Spleen (tissue), 11 donors: ENCODE data around the gene SHISAL2B. TPM values are rescaled to one million over a fixed set of nuclear protein-coding genes. Genes with fewer than 3 reads are reported as not detected.
"Not testable (repeated sequence)": the region's sequence is repeated elsewhere in the genome, so short reads cannot be mapped to it uniquely, and the experiment has no call there.

Experiments
- DNase-seq: peaks from one replicate; pipeline ENCODE4 v3.0.0-alpha.2; 2020
- H3K27ac ChIP-seq, 8 donors: fragments of 200-600 bp; sonication (generic) in 7 of 8; 1 replicate in 4 of 8; 2 replicates in 4 of 8; pipeline versions ENCODE4 v1.5.0 to v1.8.0; 2016 to 2021; ENCODE audit warnings: inconsistent platforms in 4 of 8, mild to moderate bottlenecking in 4 of 8, moderate library complexity in 1 of 8
- H3K27me3 ChIP-seq, 7 donors: fragments of 200-600 bp; sonication (generic) in 6 of 7; replicated peaks in 1 of 7; 1 replicate in 4 of 7; 2 replicates in 3 of 7; pipeline versions ENCODE4 v1.5.0 to v1.8.0; 2016 to 2021; ENCODE audit warnings: inconsistent platforms in 3 of 7, mild to moderate bottlenecking in 1 of 7
- H3K36me3 ChIP-seq, 6 donors: fragments of 200-600 bp; sonication (generic) in 5 of 6; 1 replicate in 4 of 6; 2 replicates in 2 of 6; pipeline versions ENCODE4 v1.5.0 to v1.8.0; 2016 to 2021; ENCODE audit warnings: inconsistent platforms in 2 of 6
- H3K4me1 ChIP-seq, 6 donors: fragments of 200-600 bp; sonication (generic) in 5 of 6; 1 replicate in 3 of 6; 2 replicates in 3 of 6; pipeline versions ENCODE4 v1.5.0 to v1.8.0; 2016 to 2021; ENCODE audit warnings: inconsistent platforms in 3 of 6
- H3K4me3 ChIP-seq, 8 donors: fragments of 200-600 bp; sonication (generic) in 7 of 8; 1 replicate in 4 of 8; 2 replicates in 4 of 8; pipeline versions ENCODE4 v1.5.0 to v1.8.0; 2016 to 2021; ENCODE audit warnings: inconsistent platforms in 4 of 8, mild to moderate bottlenecking in 4 of 8, moderate library complexity in 2 of 8
- H3K9me3 ChIP-seq, 8 donors: fragments of 200-600 bp; sonication (generic) in 7 of 8; 1 replicate in 4 of 8; 2 replicates in 4 of 8; pipeline versions ENCODE4 v1.5.0 to v1.8.0; 2016 to 2021; ENCODE audit warnings: inconsistent platforms in 4 of 8
- CTCF ChIP-seq, 11 experiments: fragments of 200-600 bp in 7 of 11; fragments of 450-650 bp in 4 of 11; sonication (generic) in 4 of 11; IDR thresholded peaks in 8 of 11; conservative IDR thresholded peaks in 3 of 11; 1 replicate in 7 of 11; 2 replicates in 4 of 11; pipeline versions ENCODE4 v1.4.0 to v1.8.0; 2016 to 2021; ENCODE audit warnings: antibody characterized with exemption in 11 of 11, inconsistent platforms in 4 of 11, mild to moderate bottlenecking in 1 of 11
- POLR2A ChIP-seq, 3 donors: fragments of 450-650 bp; IDR thresholded peaks; one replicate each; pipeline ENCODE4 v1.5.1; 2017; ENCODE audit warnings: antibody characterized with exemption in 3 of 3, mild to moderate bottlenecking in 1 of 3
- POLR2AphosphoS5 ChIP-seq, 3 donors: sonication (generic); formaldehyde crosslinking; IDR thresholded peaks; one replicate each; pipeline ENCODE4 v1.5.1; 2017; ENCODE audit warnings: antibody characterized with exemption in 3 of 3
- WGBS, 5 donors: extraction: QIAGEN DNeasy Blood & Tissue Kit in 3 of 5; methylation state at CpG; one replicate each; pipeline versions ENCODE4 v1.1.5 to v1.1.7; 2013 to 2018; 5-methylcytosine and 5-hydroxymethylcytosine counted together
- intact Hi-C: fragments of 100-400 bp; cut with DNase I; formaldehyde crosslinking; loops from one replicate; pipeline ENCODE4 v1.15.0; 2023; ENCODE audit warnings: low total_unique reads
- polyA plus RNA-seq, 3 donors: library from polyadenylated mRNA; stranded (reverse); fragments of 200-250 nt; gene quantifications; one replicate each; pipeline ENCODE4 v1.2.1, GENCODE V29; 2013
- total RNA-seq, 7 donors: library from RNA; depleted of rRNA in 3 of 7; stranded (reverse); fragments of >200 nt in 3 of 7; fragmentation: NEBNext Ultra II Directional in 4 of 7; extraction: Animal tissue kit (Norgen Biotek cat#: 25700) in 4 of 7; gene quantifications; one replicate each; pipeline versions ENCODE4 v1.1.0 to v1.2.1, GENCODE V29; 2016 to 2021
- donor health status: healthy with polysubstance abuse.
- donor health status: DM: no; HTN: no; CAD: no; lungs with moderate emphysema.
- donor health status: DM: no; HTN: no; CAD: no.
- donor health status: Bipolar disorder and iron deficiency.
- donor health status: healthy.
- donor health status: DM: no; HTN: no; CAD: no.
- donor health status: DM: yes; HTN: yes; CAD: no.

Gene SHISAL2B
- total and polyA plus RNA-seq, 10 donors: not detected

- Histone ChIP-seq H3K27me3 (peaks cover 0 to 24% (median 0%) of the 10 kb centered on the region in 7 donors), H3K4me1 (no peaks in the 10 kb centered on the region), H3K36me3 (no peaks in the 10 kb centered on the region), H3K4me3 (no peak overlapping the region), H3K27ac (no peak overlapping the region), H3K9me3 (peaks cover 0 to 9% (median 0%) of the 10 kb centered on the region in 8 donors)
- DNase-seq: no peak
- intact Hi-C loops: no loop called here
- TF ChIP-seq CTCF (IDR thresholded peaks at IDR 0.05 in 8 of 11, conservative IDR thresholded peaks at IDR 0.05 in 3 of 11) (no peak), POLR2A (IDR thresholded peaks at IDR 0.05) (no peak), POLR2AphosphoS5 (IDR thresholded peaks at IDR 0.05) (no peak)
- 77 to 91% (median 86%) methylated on average over 2 of the region's 2 CpGs for WGBS, 5 donors
These were observed 16.9 kb downstream of the SHISAL2B start for GRCh38 chr5:64707191-64707590.

- H3K4me1 ChIP-seq, DNase-seq, H3K4me3 ChIP-seq, intact Hi-C loops, H3K9me3 ChIP-seq, H3K36me3 ChIP-seq, H3K27ac ChIP-seq, H3K27me3 ChIP-seq: not testable (repeated sequence)
- 84 to 95% (median 90%) methylated on average over 10 to 13 of the region's 16 CpGs for WGBS, 5 donors
These were observed 24.2 kb downstream of the SHISAL2B start for GRCh38 chr5:64714495-64714894.

GRCh38 chr5:64722588-64722987 is 32.3 kb downstream of the SHISAL2B start:
- H3K4me1 ChIP-seq: no peaks in the 10 kb centered on the region
- DNase-seq: no peak
- H3K4me3 ChIP-seq: no peak overlapping the region
- intact Hi-C loops: no loop called here
- H3K27me3 ChIP-seq: no peaks in the 10 kb centered on the region
- H3K36me3 ChIP-seq: peaks cover 0 to 77% (median 36%) of the 10 kb centered on the region in 6 donors
- no peak for TF ChIP-seq CTCF (IDR thresholded peaks at IDR 0.05 in 8 of 11, conservative IDR thresholded peaks at IDR 0.05 in 3 of 11)
- TF ChIP-seq POLR2A (IDR thresholded peaks at IDR 0.05): no peak
- TF ChIP-seq POLR2AphosphoS5 (IDR thresholded peaks at IDR 0.05): no peak
- no peak overlapping the region for H3K27ac ChIP-seq
- 62 to 98% (median 97%) methylated on average over 3 of the region's 3 CpGs for WGBS, 5 donors
- no peaks in the 10 kb centered on the region for H3K9me3 ChIP-seq

GRCh38 chr5:64727150-64727549 is 36.8 kb downstream of the SHISAL2B start:
- no peak for DNase-seq
- no peak for TF ChIP-seq POLR2AphosphoS5 (IDR thresholded peaks at IDR 0.05)
- TF ChIP-seq CTCF (IDR thresholded peaks at IDR 0.05 in 8 of 11, conservative IDR thresholded peaks at IDR 0.05 in 3 of 11): no peak
- TF ChIP-seq POLR2A (IDR thresholded peaks at IDR 0.05): no peak
- Histone ChIP-seq H3K36me3 (peaks cover 0 to 94% (median 36%) of the 10 kb centered on the region in 6 donors), H3K4me3 (no peak overlapping the region), H3K9me3 (no peaks in the 10 kb centered on the region), H3K27ac (no peak overlapping the region), H3K4me1 (no peaks in the 10 kb centered on the region), H3K27me3 (no peaks in the 10 kb centered on the region)
- WGBS, 5 donors: 76 to 87% (median 84%) methylated on average over 2 of the region's 2 CpGs
- intact Hi-C loops: no loop called here

GRCh38 chr5:64742411-64742810 is 52.1 kb downstream of the SHISAL2B start:
- Histone ChIP-seq H3K36me3 (peaks cover 0 to 57% (median 22%) of the 10 kb centered on the region in 6 donors), H3K4me1 (no peaks in the 10 kb centered on the region), H3K9me3 (no peaks in the 10 kb centered on the region), H3K4me3 (no peak overlapping the region), H3K27ac (no peak overlapping the region), H3K27me3 (no peaks in the 10 kb centered on the region)
- intact Hi-C loops: no loop called here
- no peak for DNase-seq
- TF ChIP-seq POLR2A (IDR thresholded peaks at IDR 0.05) (no peak), POLR2AphosphoS5 (IDR thresholded peaks at IDR 0.05) (no peak), CTCF (IDR thresholded peaks at IDR 0.05 in 8 of 11, conservative IDR thresholded peaks at IDR 0.05 in 3 of 11) (no peak)
- 91 to 98% (median 98%) methylated on average over 1 of the region's 1 CpG for WGBS, 5 donors
